Gastrocnemius medialis (tissue), 4 donors: ENCODE data around the gene ASPG. TPM values are rescaled to one million over a fixed set of nuclear protein-coding genes. Genes with fewer than 3 reads are reported as not detected.

Experiments used
- ATAC-seq, 2 donors: fragments of 150-250 bp; one replicate each; pipeline ENCODE4 v1.9.1; 2016
- DNase-seq, 2 donors: peaks; one replicate each; pipeline ENCODE4 v3.0.0-alpha.2; 2019
- H3K27ac ChIP-seq, 4 donors: fragments of 200-600 bp; sonication (generic); 1 replicate in 1 of 4; 2 replicates in 3 of 4; pipeline ENCODE4 v1.5.1; 2016 to 2018; ENCODE audit warnings: mild to moderate bottlenecking in 2 of 4, moderate library complexity in 1 of 4
- H3K27me3 ChIP-seq, 3 donors: fragments of 200-600 bp; sonication (generic) in 2 of 3; 1 replicate in 1 of 3; 2 replicates in 2 of 3; pipeline versions ENCODE4 v1.5.1 to v1.6.0; 2016 to 2019; ENCODE audit warnings: mild to moderate bottlenecking in 1 of 3, moderate library complexity in 1 of 3
- H3K36me3 ChIP-seq, 2 donors: fragments of 200-600 bp; sonication (generic) in 1 of 2; one replicate each; pipeline ENCODE4 v1.5.1; 2017 to 2018
- H3K4me1 ChIP-seq, 2 donors: fragments of 200-600 bp; sonication (generic) in 1 of 2; one replicate each; pipeline ENCODE4 v1.5.1; 2016 to 2017; ENCODE audit warnings: mild to moderate bottlenecking in 2 of 2
- H3K4me3 ChIP-seq, 4 donors: fragments of 200-600 bp; sonication (generic) in 3 of 4; 1 replicate in 1 of 4; 2 replicates in 3 of 4; pipeline ENCODE4 v1.5.1; 2016 to 2019; ENCODE audit warnings: mild to moderate bottlenecking in 2 of 4
- H3K9me3 ChIP-seq, 3 donors: fragments of 200-600 bp; sonication (generic) in 2 of 3; 1 replicate in 1 of 3; 2 replicates in 2 of 3; pipeline ENCODE4 v1.5.1; 2016 to 2019
- POLR2A ChIP-seq, 2 donors: fragments of 450-650 bp; IDR thresholded peaks; one replicate each; pipeline ENCODE4 v1.6.1; 2017; ENCODE audit warnings: antibody characterized with exemption in 2 of 2, mild to moderate bottlenecking in 2 of 2, moderate library complexity in 2 of 2
- in situ Hi-C, 4 donors: fragments of 200-750 bp; cut with MboI; loops; one replicate each; pipeline versions ENCODE4 v1.15.0 to v1.8.0; 2017; ENCODE audit warnings: low sequenced_read_pairs in 4 of 4
- intact Hi-C: fragments of 100-400 bp; cut with DNase I; formaldehyde crosslinking; loops from one replicate; pipeline ENCODE4 v1.15.1; 2023; ENCODE audit warnings: low total_unique reads
- total RNA-seq, 4 donors: library from RNA; depleted of rRNA; stranded (reverse); fragments of >200 nt; gene quantifications; one replicate each; pipeline versions ENCODE4 v1.1.0 to v1.2.3, GENCODE V29; 2016
- TF ChIP-seq, protein P1 (sequence below), 5 experiments: fragments of 450-650 bp in 3 of 5; fragments of 200-600 bp in 2 of 5; sonication (generic) in 2 of 5; IDR thresholded peaks in 4 of 5; conservative IDR thresholded peaks in 1 of 5; 1 replicate in 4 of 5; 2 replicates in 1 of 5; pipeline ENCODE4 v1.5.1; 2016 to 2019; ENCODE audit warnings: antibody characterized with exemption in 5 of 5, mild to moderate bottlenecking in 3 of 5, moderate library complexity in 3 of 5

Gene ASPG
- total RNA-seq, 4 donors from 2014 or later = 0.20 TPM; not detected in 3

- in situ Hi-C loops (loop anchor here in 3 of 4 donors (25.0 kb wide), 2 partner anchors 420 to 495 kb away; no protein-coding TSS in a partner anchor), intact Hi-C loops (no loop called here)
- Histone ChIP-seq H3K4me3 (no peak overlapping the region), H3K36me3 (no peaks in the 10 kb centered on the region), H3K27ac (no peak overlapping the region), H3K9me3 (no peaks in the 10 kb centered on the region), H3K4me1 (peaks cover 6 to 8% of the 10 kb centered on the region in 2 donors), H3K27me3 (peaks cover 16 to 17% (median 17%) of the 10 kb centered on the region in 3 donors)
- TF ChIP-seq, protein P1, sequence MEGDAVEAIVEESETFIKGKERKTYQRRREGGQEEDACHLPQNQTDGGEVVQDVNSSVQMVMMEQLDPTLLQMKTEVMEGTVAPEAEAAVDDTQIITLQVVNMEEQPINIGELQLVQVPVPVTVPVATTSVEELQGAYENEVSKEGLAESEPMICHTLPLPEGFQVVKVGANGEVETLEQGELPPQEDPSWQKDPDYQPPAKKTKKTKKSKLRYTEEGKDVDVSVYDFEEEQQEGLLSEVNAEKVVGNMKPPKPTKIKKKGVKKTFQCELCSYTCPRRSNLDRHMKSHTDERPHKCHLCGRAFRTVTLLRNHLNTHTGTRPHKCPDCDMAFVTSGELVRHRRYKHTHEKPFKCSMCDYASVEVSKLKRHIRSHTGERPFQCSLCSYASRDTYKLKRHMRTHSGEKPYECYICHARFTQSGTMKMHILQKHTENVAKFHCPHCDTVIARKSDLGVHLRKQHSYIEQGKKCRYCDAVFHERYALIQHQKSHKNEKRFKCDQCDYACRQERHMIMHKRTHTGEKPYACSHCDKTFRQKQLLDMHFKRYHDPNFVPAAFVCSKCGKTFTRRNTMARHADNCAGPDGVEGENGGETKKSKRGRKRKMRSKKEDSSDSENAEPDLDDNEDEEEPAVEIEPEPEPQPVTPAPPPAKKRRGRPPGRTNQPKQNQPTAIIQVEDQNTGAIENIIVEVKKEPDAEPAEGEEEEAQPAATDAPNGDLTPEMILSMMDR (IDR thresholded peaks at IDR 0.05 in 4 of 5, conservative IDR thresholded peaks at IDR 0.05 in 1 of 5) = no peak
- TF ChIP-seq POLR2A (IDR thresholded peaks at IDR 0.05) = no peak
- DNase-seq (no peak), ATAC-seq (no peak)
Measured at GRCh38 chr14:104142136-104142945, 56.8 kb downstream of the ASPG start.

DNA sequence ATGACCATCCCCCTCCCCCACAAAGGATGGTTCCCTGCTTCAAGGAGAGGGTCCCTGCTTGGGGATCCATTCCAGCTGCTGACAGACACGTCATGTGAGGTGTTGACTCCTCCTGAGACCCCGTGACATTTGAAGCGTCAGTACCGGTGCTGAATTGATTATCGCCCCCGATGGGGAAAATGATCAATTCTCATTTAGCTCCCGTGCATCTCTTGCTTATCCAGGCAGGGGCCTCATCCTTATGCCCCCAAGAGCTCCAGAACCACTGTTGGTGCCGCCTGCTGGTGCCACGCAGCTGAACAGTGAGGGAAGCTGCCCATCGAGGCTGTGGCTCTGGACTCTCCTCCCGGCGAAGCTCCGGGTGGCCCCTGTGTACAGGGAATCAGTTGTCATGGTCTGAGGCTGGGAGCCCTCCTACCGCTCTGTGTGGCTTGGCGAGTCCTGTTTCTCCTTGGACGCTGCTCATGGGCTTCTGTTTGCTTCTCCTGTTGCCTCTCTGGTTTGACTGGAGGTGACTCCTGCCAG, 57.5 kb downstream of the ASPG start:
- Histone ChIP-seq H3K9me3 (no peaks in the 10 kb centered on the region), H3K27me3 (peaks cover 13 to 15% (median 14%) of the 10 kb centered on the region in 3 donors), H3K4me3 (no peak overlapping the region), H3K36me3 (no peaks in the 10 kb centered on the region), H3K4me1 (peaks cover under 1 to 2% of the 10 kb centered on the region in 2 donors), H3K27ac (no peak overlapping the region)
- intact Hi-C loops = no loop called here
- TF ChIP-seq, protein P1 (IDR thresholded peaks at IDR 0.05 in 4 of 5, conservative IDR thresholded peaks at IDR 0.05 in 1 of 5) = no peak
- no peak for TF ChIP-seq POLR2A (IDR thresholded peaks at IDR 0.05)
- no peak for DNase-seq
- ATAC-seq = no peak
- in situ Hi-C loops = loop anchor here in 3 of 4 donors (25.0 kb wide), 2 partner anchors 419 to 494 kb away; no protein-coding TSS in a partner anchor

DNA sequence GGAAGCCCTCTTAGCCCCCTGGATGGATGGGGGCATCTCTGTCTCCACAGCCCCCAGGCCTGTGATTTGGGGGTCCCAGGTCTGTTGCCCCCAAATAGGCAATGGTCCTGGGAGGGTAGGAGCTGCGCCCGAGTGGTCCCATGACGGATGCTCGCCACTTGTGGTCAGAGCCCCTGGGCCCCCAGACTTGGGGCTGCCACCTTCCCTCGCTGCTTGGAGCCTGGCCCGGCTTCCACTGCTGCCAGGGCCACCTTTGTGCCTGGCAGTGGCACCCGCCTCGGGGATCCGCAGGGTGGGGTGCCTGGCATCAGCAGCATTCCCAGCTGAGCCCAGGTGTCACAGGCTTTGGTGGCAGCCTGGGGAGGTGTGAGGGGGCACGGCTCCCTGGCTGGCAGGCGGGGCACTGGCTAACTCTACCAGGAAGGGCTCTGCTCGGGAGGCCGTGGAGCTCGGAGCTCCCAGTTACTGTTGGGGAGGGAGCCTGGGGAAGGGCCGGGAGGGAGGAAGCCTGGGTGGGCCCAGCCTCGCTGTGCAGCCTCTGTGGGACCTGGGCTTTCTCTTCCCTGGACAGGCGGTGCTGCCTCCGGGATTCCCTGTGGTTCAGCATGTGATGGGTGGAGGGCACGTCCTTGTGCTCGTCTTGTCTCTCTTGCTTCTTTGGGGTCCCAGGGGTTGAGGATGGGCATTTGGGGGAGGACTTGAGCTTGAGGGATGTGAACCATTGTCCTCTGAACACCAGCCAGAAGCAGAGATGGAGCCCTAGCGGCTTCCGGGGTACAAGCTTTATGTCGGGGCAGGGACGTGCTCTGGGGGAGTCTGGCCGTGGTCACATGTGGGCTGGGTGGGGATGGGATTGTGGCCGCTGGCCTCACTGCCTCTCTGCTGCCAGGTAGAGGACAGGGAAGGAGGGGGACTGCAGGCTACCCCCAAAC, 58.3 kb downstream of the ASPG start:
- Histone ChIP-seq H3K4me3 (no peak overlapping the region), H3K9me3 (no peaks in the 10 kb centered on the region), H3K27ac (no peak overlapping the region), H3K4me1 (no peaks in the 10 kb centered on the region), H3K36me3 (no peaks in the 10 kb centered on the region), H3K27me3 (peaks cover 9 to 13% (median 12%) of the 10 kb centered on the region in 3 donors)
- no peak for DNase-seq
- TF ChIP-seq, protein P1 (IDR thresholded peaks at IDR 0.05 in 4 of 5, conservative IDR thresholded peaks at IDR 0.05 in 1 of 5) = no peak
- TF ChIP-seq POLR2A (IDR thresholded peaks at IDR 0.05) = no peak
- intact Hi-C loops (no loop called here), in situ Hi-C loops (loop anchor here in 3 of 4 donors (25.0 kb wide), 2 partner anchors 419 to 494 kb away; no protein-coding TSS in a partner anchor)
- no peak for ATAC-seq

DNA sequence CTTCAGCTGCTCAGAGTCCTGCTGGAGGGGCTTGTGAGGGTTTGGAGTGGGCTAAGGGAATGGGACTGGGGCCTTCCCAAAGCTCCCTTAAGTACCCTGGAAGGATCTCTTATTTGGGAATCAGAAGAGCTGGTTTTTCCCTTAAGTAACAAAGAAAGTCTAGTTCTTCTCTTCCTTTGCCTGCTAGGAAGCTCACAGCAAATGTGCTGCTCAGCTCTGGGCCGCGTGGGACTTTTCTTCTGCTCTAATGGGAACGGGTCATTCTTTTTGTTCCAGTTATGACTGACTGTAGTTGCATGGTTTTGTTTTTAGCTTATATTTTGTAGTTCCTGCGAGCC, 58.9 kb downstream of the ASPG start:
- DNase-seq (no peak), ATAC-seq (no peak)
- in situ Hi-C loops (loop anchor here in 3 of 4 donors (25.0 kb wide), 2 partner anchors 418 to 493 kb away; no protein-coding TSS in a partner anchor), intact Hi-C loops (no loop called here)
- TF ChIP-seq, protein P1 (IDR thresholded peaks at IDR 0.05 in 4 of 5, conservative IDR thresholded peaks at IDR 0.05 in 1 of 5) = no peak
- no peak for TF ChIP-seq POLR2A (IDR thresholded peaks at IDR 0.05)
- H3K36me3 ChIP-seq = no peaks in the 10 kb centered on the region
- no peak overlapping the region for H3K27ac ChIP-seq
- H3K9me3 ChIP-seq = no peaks in the 10 kb centered on the region
- H3K4me1 ChIP-seq = no peaks in the 10 kb centered on the region
- H3K4me3 ChIP-seq = no peak overlapping the region
- peaks cover 6 to 8% (median 7%) of the 10 kb centered on the region in 3 donors for H3K27me3 ChIP-seq
